ENCODE data around the gene KCNH3. TPM values are rescaled to one million over a fixed set of nuclear protein-coding genes. Genes with fewer than 3 reads are reported as not detected.

The KCNH3 gene
- total and polyA plus RNA-seq, 2 of the 8 experiments (the other 6 are each of a cell fraction or from before 2014, with no cell fraction given) = 0.24 to 0.50 TPM

DNA sequence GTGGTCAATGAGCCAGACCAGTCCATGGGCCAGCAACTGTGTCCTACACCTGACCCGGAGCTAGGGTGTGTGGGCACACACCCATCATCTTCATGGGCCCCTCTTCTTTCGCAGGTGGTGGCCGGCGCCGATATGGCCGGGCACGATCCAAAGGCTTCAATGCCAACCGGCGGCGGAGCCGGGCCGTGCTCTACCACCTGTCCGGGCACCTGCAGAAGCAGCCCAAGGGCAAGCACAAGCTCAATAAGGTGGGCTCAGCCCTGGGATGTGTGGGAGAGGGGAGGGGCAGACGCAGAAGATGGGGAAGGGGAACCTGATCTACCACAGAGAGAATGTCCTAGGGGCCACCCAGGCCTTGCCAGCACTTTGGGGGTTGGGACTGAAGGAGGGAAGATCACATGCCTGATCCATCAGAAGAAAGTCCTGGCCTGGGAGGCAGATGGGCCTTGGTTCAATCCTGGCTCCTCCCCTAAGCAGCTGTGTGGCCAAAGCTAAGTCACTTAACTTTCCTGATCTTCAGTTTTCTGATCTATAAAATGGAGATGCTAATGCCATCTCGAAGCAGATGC, 3.8 kb downstream of the KCNH3 start:
- Histone ChIP-seq H2BK20ac (ENCODE audit: low read length) (no peak overlapping the region), H2BK15ac (ENCODE audit: low read length) (no peak overlapping the region; the same call in 1 of the 2 replicates), H3K18ac (ENCODE audit: extremely low read depth, low read length) (no peak overlapping the region), H4K8ac (ENCODE audit: extremely low read depth, insufficient read depth, low read length) (no peak overlapping the region), H4K91ac (replicated peaks; ENCODE audit: insufficient read length, low read length) (no peak overlapping the region), H3K4me2 (ENCODE audit: insufficient read depth in 1 of 2, low read depth in 2 of 2, low read length in 2 of 2) (no peak overlapping the region), H3K36me3 (ENCODE audit: control insufficient read depth in 2 of 4, insufficient read depth in 4 of 4, low read length in 3 of 4) (peaks cover 0 to 6% (median 0%) of the 10 kb centered on the region in 4 experiments; a peak in 1 of 8 replicates), H2AFZ (ENCODE audit: low read length) (no peak overlapping the region), H3K4me3 (ENCODE audit: extremely low read depth in 1 of 4, insufficient read depth in 2 of 4, low read depth in 3 of 4, low read length in 4 of 4) (no peak overlapping the region), H3K27me3 (replicated peaks in 1 of 4; ENCODE audit: control insufficient read depth in 3 of 4, extremely low read depth in 1 of 4, insufficient read depth in 3 of 4, low read length in 3 of 4) (peaks cover 55 to 98% (median 94%) of the 10 kb centered on the region in 4 experiments), H3K56ac (replicated peaks; ENCODE audit: insufficient read length, low read depth, low read length) (no peak overlapping the region), H3K27ac (ENCODE audit: low read depth, low read length) (no peak overlapping the region), H2BK5ac (ENCODE audit: low read depth, low read length) (no peak overlapping the region), H3K79me2 (ENCODE audit: control insufficient read depth in 1 of 2, insufficient read depth in 2 of 2, low read length in 2 of 2) (no peaks in the 10 kb centered on the region), H3K23me2 (ENCODE audit: low read depth, low read length) (peaks cover 12% of the 10 kb centered on the region), H3K4ac (replicated peaks; ENCODE audit: insufficient read length, low read depth, low read length) (no peak overlapping the region), H4K20me1 (replicated peaks in 1 of 2; ENCODE audit: control insufficient read depth in 1 of 2, insufficient read depth in 2 of 2, low read length in 2 of 2) (peaks cover 5 to 14% of the 10 kb centered on the region in 2 experiments), H2BK12ac (ENCODE audit: low read depth, low read length) (peak overlapping the region; percentile 80; the same call in 1 of the 2 replicates), H3K9ac (replicated peaks in 1 of 4; ENCODE audit: extremely low read depth in 1 of 4, low read depth in 3 of 4, low read length in 3 of 4) (no peak overlapping the region; a peak in 1 of 7 replicates), H3K23ac (ENCODE audit: insufficient read length) (no peak overlapping the region), H3K9me3 (ENCODE audit: insufficient read depth in 2 of 2, low read depth in 1 of 2, low read length in 1 of 2) (no peaks in the 10 kb centered on the region), H2AK5ac (ENCODE audit: low read depth, low read length) (no peak overlapping the region), H3K4me1 (replicated peaks in 1 of 4; ENCODE audit: control insufficient read depth in 3 of 4, insufficient read depth in 4 of 4, low read length in 3 of 4) (peaks cover 0 to 31% (median 15%) of the 10 kb centered on the region in 4 experiments; a peak in 6 of 7 replicates), H3K79me1 (ENCODE audit: low read depth, low read length) (no peaks in the 10 kb centered on the region), H3K14ac (ENCODE audit: insufficient read length) (no peak overlapping the region), H4K5ac (ENCODE audit: insufficient read length, low read depth, low read length) (no peak overlapping the region), H2BK120ac (replicated peaks; ENCODE audit: low read depth, low read length) (no peak overlapping the region)
- CTCF ChIA-PET (ENCODE audit: partially characterized antibody) = interaction anchor here (1.0 to 1.9 kb wide), 9 partner anchors 10 to 254 kb away, joined by 3 to 9 read pairs (median 4); no protein-coding TSS in a partner anchor
- DNase-seq (ENCODE audit: low read depth in 1 of 2, low spot score in 2 of 2) (no peak), FAIRE-seq (no peak)
- no peak for TF ChIP-seq SIX5 (IDR thresholded peaks at IDR 0.05; ENCODE audit: low read depth, low read length)
- whole genome bisulfite sequencing, 2 experiments (ENCODE audit: extremely low coverage in 1 of 2, insufficient coverage in 1 of 2, insufficient read length in 1 of 2, insufficient replicate concordance in 2 of 2, low coverage in 1 of 2, low lambda C conversion rate in 2 of 2, missing lambda C conversion rate in 1 of 2) = 97% methylated on average over 15 of the region's 15 CpGs; no CpG with 5 or more reads in 1 of the 2 experiments
- POLR2A ChIA-PET (ENCODE audit: partially characterized antibody) = no interaction called here

Data from H1 (cell line).